ENCODE results near the gene DGKA.

The DGKA gene

DNA sequence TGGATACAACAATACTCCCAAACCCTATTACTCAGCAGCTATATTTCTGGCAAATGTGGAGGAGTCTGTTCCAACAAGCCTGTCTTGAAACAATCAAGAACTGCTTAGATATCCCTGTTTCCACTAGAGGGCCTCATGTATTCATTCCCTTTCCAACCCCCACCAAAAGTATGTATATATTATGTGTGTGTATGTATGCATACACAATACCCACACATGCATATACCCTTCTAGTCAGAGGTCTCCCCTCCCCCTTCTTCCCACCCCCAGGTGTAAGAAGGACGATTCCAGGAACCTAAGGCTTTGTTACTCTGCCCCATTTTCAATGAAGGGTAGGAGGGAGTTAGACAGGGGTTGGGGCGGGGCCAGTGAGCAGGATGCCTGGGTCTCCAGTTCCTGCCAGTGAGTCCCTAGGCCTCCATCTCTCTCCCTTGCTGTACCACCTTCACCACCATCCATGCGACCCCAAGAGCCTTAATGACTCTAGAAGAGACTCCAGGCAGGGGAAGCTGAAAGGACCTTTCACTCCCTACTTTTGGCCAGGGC lies at the start of gene DGKA:
Gene DGKA (plus strand): TSS at position 392 of the 546 bp plus-strand sequence. CDS start 5,342 bp downstream, outside the sequence.
- TF ChIP-seq, protein P1, sequence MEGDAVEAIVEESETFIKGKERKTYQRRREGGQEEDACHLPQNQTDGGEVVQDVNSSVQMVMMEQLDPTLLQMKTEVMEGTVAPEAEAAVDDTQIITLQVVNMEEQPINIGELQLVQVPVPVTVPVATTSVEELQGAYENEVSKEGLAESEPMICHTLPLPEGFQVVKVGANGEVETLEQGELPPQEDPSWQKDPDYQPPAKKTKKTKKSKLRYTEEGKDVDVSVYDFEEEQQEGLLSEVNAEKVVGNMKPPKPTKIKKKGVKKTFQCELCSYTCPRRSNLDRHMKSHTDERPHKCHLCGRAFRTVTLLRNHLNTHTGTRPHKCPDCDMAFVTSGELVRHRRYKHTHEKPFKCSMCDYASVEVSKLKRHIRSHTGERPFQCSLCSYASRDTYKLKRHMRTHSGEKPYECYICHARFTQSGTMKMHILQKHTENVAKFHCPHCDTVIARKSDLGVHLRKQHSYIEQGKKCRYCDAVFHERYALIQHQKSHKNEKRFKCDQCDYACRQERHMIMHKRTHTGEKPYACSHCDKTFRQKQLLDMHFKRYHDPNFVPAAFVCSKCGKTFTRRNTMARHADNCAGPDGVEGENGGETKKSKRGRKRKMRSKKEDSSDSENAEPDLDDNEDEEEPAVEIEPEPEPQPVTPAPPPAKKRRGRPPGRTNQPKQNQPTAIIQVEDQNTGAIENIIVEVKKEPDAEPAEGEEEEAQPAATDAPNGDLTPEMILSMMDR (IDR thresholded peaks at IDR 0.05), result peak; percentile 93
- no peak for TF ChIP-seq ZFX (IDR thresholded peaks at IDR 0.05; ENCODE audit: borderline replicate concordance)

DNA sequence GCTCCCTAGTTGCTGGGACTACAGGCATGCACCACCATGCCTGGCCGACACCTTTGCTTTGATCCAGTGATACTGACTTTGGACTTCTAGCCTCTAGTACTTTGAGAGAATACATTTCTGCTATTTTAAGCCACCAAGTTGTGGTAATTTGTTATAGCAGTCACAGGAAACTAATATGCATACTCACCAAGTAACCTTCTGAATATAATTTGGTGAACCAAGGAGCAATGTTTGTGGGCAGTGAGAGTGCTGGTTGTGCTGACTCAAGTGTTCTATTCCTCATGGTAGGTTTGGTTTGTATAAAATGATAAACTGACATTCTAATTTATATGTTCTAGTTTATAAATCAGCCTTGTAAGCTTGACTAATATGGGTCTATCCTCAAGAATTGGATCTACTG lies 45.8 kb upstream of the DGKA start:
- TF ChIP-seq ZFX (IDR thresholded peaks at IDR 0.05; ENCODE audit: borderline replicate concordance), result no peak
- TF ChIP-seq, protein P1 (IDR thresholded peaks at IDR 0.05), result no peak
- H3K27ac ChIP-seq, result no peak overlapping the region

More for the DNA sequence above, at the start of gene DGKA:
- H3K27ac ChIP-seq, result peak within 1 kb of the TSS; percentile 100

DNA sequence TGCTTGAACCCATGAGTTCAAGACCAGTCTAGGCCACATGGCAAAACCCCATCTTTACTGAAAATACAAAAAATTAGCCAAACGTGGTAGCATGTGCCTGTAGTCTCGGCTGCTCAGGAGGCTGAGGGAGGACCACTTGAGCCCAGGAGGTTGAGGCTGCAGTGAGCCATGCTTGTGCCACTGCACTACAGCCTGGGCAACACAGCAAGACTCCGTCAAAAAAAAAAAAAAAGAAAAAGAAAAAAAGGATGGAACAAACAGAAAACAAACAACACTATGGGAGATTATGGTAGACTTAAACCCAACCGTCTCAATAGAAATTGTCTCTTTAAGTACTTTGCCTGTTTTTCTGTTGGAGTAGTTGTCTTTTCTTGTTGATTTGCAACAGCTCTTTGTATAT lies 39.7 kb upstream of the DGKA start:
- TF ChIP-seq ZFX (IDR thresholded peaks at IDR 0.05; ENCODE audit: borderline replicate concordance), result no peak
- TF ChIP-seq, protein P1 (IDR thresholded peaks at IDR 0.05), result no peak
- no peak overlapping the region for H3K27ac ChIP-seq

DNA sequence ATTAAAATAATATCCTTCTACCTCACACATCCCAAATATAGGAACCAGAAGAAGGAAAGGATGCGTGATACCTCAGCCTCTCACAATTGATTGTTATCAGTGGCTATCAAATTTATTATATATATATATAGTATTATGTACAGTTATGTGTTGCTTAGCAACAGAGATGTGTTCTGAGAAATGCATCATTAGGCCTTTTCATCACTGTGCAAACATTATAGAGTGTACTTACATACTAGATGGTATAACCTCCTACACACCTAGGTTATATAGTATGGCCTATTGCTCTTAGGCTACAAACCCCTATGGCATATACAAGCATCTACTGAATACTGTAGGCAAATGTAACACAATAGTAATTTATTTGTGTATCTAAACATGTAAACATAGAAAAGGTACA lies 37.2 kb upstream of the DGKA start:
- H3K27ac ChIP-seq, result no peak overlapping the region
- TF ChIP-seq, protein P1 (IDR thresholded peaks at IDR 0.05), result no peak

DNA sequence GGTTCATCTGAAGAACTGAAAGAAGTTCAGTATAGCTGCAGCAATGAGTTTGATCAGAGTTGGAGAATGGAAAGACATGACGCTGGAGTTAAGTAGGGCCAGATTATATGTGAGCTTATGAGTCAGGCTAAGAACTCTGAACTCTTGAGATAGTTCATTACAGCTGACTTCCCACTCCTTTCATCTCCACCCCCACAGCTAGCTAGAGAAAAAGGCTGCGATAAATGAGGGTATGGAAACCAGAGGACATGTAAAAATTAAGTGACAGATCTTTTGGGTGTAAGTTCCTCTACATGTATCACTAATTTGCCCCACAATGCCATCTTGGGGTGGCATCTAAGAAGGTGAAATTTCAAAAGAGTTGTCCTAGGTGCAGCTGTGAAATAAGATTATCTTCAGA lies 31.9 kb upstream of the DGKA start:
- TF ChIP-seq, protein P1 (IDR thresholded peaks at IDR 0.05), result no peak
- no peak for TF ChIP-seq ZFX (IDR thresholded peaks at IDR 0.05; ENCODE audit: borderline replicate concordance)
- H3K27ac ChIP-seq, result peak overlapping the region; percentile 33; the same call in 1 of the 2 replicates

DNA sequence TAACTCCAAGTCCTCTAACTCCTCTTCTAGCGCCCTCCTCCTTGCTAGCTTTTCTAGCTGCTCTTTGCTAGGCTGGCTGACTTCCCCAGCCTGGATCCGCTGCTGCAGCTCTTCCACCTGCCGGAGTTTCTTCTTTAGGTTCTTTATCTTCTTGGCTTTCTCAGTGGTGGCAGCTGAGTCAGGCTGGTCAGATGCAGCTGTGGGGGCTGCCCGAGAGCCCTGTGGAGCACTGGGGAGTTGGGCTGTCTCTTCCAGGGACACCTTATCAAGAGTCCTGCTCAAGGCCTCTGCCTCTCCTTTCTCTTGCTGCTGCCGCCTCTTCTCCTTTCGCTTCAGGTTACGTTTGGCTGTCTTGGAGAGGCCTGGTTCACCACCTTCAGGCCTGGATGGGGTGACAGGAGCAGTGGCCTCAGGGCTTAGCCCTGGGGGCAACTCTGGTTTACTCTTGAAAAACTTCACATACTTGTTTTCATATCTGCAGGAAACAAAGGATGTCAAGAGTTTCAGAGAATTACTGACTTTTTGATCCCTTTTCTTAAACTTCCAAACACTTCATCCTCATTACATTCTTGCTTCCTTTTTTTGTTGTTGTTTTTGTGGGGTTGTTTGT lies 29.0 kb upstream of the DGKA start:
- H3K27ac ChIP-seq, result peak overlapping the region; percentile 15; the same call in 1 of the 2 replicates
- TF ChIP-seq ZFX (IDR thresholded peaks at IDR 0.05; ENCODE audit: borderline replicate concordance), result no peak
- TF ChIP-seq, protein P1 (IDR thresholded peaks at IDR 0.05), result no peak

DNA sequence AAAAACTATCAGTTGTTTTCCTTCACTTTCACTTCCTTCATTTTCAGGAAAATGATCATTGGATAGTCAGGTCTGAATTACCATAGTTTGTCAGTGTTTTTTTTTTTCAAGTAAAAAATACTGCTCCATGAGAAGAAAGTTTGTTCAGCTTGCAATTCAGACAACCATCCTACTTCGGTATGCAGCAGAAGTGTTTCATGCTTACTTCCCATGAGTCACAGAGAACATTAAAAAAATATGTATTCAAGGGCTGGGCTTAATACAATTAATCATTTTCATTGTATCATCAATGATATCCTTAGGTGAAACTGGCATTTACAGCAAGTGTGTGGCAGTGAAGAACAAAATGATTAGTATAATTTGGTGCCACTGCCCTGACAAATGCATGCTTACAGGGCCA lies 24.9 kb upstream of the DGKA start:
- no peak for TF ChIP-seq ZFX (IDR thresholded peaks at IDR 0.05; ENCODE audit: borderline replicate concordance)
- TF ChIP-seq, protein P1 (IDR thresholded peaks at IDR 0.05), result no peak

More for the DNA sequence above, 24.9 kb upstream of the DGKA start:
- H3K27ac ChIP-seq, result peak overlapping the region; percentile 95
